ENCODE results near the gene RETREG2.

DNA sequence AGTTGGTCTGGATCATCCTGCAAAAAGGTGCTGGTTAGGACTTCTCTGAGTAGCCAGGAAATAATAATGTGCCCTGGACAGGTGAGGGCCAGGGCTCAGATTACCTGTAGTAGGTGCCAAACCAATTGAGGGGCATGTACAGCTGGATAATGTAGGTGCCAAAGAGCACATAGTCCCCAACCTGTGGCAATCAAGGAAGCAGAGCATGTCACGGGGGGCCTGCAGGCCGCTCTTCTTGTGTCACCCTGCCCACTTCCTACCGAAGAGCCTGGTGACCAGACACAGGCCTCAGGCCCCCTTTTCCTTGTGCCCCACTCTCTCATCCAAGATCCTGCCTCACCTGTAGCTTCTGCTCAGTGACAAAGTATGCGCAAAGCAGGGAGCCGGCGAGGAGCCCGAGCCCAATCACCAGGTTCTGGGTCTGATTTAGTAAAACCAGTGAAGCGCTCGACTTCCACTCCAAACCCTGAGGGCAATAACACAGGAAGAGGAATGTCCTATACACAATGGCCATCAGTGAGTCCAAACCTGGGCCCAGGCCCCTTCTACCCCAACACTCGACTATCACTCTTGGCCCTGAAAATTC is 35.5 kb downstream of the RETREG2 start:
- TF ChIP-seq RCOR1 (IDR thresholded peaks at IDR 0.05; ENCODE audit: insufficient replicate concordance, low read length) = no peak
- no peak for TF ChIP-seq RFX5 (IDR thresholded peaks at IDR 0.05; ENCODE audit: low read depth, low read length)
- TF ChIP-seq, protein P1, sequence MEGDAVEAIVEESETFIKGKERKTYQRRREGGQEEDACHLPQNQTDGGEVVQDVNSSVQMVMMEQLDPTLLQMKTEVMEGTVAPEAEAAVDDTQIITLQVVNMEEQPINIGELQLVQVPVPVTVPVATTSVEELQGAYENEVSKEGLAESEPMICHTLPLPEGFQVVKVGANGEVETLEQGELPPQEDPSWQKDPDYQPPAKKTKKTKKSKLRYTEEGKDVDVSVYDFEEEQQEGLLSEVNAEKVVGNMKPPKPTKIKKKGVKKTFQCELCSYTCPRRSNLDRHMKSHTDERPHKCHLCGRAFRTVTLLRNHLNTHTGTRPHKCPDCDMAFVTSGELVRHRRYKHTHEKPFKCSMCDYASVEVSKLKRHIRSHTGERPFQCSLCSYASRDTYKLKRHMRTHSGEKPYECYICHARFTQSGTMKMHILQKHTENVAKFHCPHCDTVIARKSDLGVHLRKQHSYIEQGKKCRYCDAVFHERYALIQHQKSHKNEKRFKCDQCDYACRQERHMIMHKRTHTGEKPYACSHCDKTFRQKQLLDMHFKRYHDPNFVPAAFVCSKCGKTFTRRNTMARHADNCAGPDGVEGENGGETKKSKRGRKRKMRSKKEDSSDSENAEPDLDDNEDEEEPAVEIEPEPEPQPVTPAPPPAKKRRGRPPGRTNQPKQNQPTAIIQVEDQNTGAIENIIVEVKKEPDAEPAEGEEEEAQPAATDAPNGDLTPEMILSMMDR (conservative IDR thresholded peaks at IDR 0.05; ENCODE audit: low read depth, low read length) = no peak
- no peak for TF ChIP-seq MAFK (IDR thresholded peaks at IDR 0.05; ENCODE audit: low read depth, low read length)
- no peak for TF ChIP-seq NFE2L2 (IDR thresholded peaks at IDR 0.05; ENCODE audit: low read depth, low read length)
- no peak for TF ChIP-seq MAZ (IDR thresholded peaks at IDR 0.05; ENCODE audit: borderline replicate concordance, low read depth, low read length)
- no peak for TF ChIP-seq CEBPB (IDR thresholded peaks at IDR 0.05; ENCODE audit: low read depth, low read length)
- no peak for TF ChIP-seq POLR2A (IDR thresholded peaks at IDR 0.05; ENCODE audit: low read depth, low read length)
- no peak for TF ChIP-seq CHD1 (IDR thresholded peaks at IDR 0.05; ENCODE audit: low read depth, low read length)
- no peak for TF ChIP-seq SMC3 (IDR thresholded peaks at IDR 0.05; ENCODE audit: low read depth, low read length)
- no peak for TF ChIP-seq MXI1 (IDR thresholded peaks at IDR 0.05; ENCODE audit: borderline replicate concordance, low read depth, low read length)
- TF ChIP-seq, protein P2, sequence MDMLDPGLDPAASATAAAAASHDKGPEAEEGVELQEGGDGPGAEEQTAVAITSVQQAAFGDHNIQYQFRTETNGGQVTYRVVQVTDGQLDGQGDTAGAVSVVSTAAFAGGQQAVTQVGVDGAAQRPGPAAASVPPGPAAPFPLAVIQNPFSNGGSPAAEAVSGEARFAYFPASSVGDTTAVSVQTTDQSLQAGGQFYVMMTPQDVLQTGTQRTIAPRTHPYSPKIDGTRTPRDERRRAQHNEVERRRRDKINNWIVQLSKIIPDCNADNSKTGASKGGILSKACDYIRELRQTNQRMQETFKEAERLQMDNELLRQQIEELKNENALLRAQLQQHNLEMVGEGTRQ (IDR thresholded peaks at IDR 0.05; ENCODE audit: low read depth, low read length) = no peak

All from IMR-90 (cell line).